HG03045 (cell line): ENCODE measurements around the gene NPC1.
A peak's percentile ranks its signal among the peaks of the same experiment; 100 is the strongest.

Source experiments
- ATAC-seq: cut with Tn5 transposase; IDR thresholded peaks from one replicate; pipeline ENCODE4 v1.9.1; 2021; ENCODE audit warnings: mild to moderate bottlenecking, moderate library complexity; ENCODE audit not compliant: unreplicated experiment

Gene NPC1

DNA sequence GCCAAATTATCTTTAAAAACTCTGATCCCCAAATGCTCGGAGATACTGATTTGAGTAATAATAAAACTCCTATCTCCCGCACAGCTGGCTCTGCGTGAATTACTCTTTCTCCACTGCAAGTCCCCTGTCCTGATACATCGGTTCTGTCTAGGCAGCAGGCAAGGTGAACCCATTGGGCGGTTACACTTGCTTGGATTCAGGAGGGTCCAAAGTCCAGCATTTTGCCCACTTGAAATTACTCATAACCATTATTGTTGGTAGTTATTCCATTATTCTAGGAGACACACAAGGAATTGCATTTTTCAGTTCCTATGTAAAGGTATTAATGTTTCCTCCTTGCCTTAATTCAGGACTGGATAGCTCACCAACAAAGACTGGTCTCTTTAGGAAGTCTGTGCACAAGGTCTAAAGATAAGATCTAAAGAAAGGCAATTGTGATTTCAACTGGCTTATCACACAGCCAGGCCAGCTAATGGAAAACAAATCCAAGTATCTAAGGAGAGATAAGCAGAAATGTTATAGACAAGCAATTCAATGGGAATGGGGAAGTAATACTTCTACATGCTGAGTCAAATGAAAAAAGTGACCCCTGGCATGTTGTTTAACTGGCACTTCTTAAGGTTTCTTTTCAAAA, 23.2 kb upstream of the NPC1 start:
- no peak for ATAC-seq

DNA sequence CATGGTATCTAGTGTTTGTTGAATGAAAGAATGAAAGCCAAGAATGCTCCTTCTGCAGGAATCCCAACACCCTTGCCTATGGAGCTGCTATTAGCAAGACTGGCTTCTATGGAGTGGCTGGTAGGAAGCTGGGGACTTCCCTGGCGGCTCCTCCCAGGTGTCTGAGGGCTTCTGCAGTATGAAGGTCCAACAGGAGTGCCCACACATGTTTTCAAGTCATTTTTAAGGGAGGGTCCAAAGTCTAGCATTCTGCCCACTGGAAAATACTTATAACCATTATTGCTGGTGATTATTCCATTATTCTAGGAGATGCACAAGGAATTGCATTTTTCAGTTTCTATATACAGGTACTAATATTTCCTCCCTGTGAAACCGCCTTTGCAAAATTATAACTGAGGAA, 21.9 kb upstream of the NPC1 start:
- no peak for ATAC-seq

DNA sequence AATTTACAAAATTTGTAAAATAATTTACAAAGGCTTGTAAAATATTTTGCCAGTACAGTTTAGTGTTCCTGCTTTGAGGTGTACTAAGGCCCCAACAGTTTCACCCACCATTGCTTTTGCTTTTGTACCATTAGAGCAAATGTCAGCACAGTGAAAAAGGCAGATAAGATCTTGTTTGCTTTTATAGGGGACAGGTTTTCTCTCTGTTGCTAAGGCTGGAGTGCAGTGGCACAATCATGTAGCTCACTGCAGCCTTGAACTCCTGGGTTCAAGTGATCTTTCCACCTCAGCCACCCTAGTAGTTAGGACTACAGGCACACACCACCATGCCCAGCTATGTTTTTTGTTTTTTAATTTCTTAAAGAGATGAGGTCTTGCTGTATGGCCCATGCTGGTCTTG, 19.6 kb upstream of the NPC1 start:
- ATAC-seq = no peak

DNA sequence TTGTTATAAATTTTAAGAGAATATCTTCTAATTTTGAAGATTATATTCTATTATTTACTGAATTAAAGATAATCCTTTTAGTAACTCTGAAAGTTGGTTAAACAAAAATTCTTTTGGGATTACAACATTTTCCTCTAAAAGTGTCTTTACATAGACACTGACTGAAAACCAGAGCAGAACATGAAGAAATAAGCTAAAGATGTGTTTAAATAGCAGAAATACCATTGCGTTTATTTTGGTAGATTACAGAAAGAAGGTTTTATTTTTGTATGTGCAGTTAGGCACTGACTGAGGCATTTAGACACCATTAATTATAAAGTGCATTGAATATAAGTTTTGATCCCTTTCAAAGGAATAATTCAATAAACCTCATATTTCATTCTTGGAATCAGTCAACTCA, 13.5 kb upstream of the NPC1 start:
- no peak for ATAC-seq

DNA sequence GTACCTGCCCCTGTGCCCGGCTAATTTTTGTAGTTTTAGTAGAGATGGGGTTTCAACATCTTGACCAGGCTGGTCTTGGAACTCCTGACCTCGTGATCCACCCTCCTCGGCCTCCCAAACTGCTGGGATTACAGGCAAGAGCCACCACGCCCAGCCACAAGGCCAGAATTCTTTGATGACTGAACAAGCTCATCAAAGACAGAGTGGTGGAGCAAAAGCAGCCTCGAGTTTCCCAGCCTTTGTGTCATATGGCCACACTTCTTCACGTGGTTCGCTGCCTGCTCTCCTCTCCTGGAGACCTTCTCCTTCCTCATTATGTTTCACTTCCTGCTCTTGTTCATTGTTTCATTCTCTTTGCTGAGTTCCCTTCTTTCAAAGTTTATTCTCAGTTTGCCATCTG, 9.9 kb upstream of the NPC1 start:
- ATAC-seq = no peak

DNA sequence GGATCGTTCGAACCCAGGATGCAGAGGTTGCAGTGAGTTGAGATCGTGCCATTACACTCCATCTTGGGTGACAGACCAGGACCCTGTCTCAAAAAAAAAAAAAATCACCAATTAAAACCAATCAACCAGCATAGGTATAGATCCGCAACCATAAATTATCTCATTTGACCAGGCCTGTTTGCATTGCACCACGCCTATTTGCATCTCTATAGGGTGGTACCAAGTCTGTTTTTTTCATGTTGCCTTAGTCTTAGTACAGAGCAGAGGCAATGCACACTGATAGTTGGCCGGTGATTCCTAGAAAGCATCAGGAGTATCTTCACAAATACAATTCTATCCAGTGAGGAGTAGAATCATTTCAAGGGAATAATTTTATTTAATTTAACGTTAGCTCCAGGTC, 9.3 kb upstream of the NPC1 start:
- no peak for ATAC-seq

DNA sequence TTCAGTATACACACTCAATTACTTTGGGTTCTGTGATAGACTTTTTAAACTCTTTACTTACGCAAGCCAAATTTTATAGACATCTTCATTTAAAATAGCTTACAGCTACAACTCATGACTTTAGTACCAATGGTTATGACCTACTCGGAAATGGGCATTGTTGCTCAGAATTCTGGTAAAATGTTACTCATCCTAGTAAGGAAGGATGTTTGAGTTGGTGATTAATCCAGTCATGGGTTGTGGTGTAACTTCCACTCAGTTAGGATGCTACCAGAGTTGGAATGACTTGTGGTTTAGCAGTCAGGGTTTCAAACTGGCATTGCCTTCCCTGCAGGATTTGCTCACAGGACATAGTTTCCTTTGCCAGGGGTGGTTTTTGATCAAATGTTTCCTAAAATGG, 7.4 kb upstream of the NPC1 start:
- no peak for ATAC-seq

DNA sequence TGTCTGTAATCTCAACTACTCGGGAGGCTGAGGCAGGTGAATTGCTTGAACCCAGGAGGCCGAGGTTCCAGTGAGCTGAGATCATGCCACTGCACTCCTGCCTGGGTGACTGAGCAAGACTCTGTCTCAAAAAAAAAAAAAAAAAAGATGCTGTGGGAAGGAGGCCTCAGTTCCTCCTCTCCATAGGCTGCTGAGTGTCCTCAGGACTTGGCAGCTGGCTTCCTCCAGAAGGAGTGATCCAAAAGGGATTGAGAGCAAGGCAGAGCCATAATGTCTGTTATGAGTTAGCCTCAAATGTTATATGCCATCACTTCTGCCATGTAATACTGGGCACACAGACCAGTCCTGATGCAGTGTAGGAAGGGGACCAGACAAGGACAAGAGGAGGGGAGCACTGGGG, 6.6 kb upstream of the NPC1 start:
- no peak for ATAC-seq

DNA sequence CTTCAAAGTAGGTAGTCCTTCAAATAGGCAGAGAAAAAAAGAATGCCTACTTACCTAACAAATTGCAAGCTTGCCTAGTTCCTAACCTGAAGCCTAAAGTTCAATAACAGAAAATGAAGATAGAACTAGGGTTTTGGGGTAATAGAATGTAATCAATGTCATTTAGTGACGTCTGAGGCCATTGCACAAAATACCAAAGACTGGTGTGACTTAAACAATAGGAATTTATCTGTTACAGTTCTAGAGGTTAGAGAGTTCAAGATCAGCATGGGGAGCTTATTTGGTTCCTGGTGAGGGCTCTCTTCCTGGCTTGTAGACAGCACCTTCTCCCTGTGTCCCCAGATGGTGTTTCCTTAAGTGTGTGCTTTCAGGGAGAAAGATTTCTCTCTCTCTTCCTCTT, 4.7 kb upstream of the NPC1 start:
- ATAC-seq = no peak

DNA sequence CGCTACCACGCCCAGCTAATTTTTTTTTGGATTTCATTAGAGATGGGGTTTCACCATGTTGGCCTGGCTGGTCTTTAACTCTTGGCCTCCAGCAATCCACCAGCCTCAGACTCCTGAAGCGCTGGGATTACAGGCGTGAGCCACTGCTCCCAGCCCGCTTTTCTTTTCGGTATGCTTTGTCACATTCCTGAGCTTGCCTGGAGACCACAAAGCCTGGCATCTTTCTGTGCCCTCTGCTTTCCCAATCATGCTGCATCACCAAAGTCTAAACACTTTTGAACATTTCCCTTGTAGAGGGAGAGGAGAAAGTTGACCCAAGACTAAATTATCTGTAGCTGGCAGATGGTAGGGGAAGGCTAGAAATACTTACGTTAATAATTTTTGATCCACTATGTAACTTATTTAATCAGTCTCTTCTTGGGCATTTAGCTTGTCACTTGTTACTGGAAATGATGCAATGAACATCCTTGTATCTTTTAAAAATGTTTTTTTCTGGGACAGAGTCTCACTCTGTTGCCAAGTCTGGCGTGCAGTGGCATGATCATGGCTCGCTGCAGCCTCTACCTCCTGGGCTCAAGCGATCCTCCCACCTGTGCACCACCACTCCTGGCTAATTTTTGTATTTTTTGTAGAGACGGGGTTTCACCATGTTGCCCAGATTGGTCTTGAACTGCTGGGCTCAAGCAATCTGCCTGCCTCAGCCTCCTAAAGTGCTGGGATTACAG, 2.7 kb upstream of the NPC1 start:
- ATAC-seq = no peak

DNA sequence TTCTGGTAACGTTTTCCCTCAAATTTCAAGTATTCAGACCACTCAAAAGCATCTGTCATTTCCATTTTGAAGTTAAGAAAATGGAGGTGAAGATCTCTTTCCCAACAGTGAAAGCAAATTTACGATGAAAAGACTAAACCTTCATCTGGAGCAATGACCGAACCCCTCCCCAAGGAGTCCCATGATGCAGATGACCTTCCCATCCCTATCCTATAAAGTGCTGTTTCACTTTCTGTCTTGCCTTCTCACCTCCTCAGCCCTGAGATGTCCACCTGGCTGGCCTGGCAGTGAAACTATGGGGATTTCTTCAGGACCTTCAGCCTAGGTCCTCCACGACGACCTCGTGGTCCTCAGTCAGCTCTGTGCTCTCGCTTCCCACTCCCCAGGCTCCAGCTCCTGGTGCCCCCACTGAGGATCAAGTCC, 925 bp upstream of the NPC1 start:
- ATAC-seq = no peak

DNA sequence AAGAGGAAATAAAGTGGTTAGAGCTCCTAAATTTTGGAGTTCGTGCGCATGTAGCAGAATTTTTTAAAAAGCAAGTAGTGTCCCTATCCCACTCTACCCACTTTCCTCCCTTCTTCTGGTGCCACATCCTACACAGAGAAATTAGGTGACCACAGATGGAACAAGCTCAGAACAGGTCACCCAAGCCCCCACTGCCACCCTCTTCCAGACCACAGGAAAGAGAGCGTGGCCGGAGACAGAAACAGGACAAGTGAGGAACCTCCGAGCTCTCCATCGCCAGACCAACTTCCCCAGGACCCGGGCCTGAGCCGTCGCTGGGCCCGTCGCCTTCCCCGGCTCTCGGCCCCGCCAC, 433 bp downstream of the NPC1 start:
- ATAC-seq = peak; percentile 27

DNA sequence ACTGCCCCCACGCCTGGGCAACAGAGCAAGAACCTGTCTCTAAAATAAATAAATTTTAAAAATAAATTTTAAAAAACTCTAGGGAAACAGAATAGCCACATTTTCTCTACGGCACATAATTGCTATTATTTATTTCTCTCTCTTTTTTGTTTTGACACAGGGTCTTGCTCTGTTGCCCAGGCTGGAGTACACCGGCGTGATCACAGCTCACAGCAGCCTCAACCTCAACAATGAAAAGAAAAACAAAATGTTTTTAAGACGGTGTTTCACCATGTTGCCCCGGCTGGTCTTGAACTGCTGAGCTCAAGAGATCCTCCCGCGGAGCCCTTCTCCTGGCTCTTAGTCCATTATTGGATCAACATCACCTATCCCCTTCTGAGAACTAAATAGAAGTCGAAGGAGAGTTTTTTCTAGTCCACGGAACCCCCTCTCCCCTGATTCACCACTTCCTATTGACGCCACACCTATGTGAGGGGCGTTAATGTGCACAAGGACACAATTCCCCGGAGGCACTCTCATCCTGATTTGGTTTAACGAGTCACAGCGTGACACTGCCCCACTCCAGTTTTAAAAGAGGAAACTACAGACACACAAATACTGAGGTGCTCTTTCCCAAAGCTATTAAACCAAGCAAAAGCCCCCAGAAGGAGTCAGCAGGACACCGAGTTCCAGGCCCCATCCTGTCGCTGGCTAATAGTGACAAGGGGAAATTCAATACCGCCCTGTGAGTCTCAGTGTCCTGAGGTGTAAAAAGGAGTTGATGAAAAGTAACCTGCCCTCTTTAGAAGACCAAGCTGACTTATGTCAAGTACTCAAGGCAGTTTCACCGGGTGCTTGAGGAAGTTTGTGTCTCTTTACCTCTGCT, 1.1 kb downstream of the NPC1 start:
- ATAC-seq = no peak

DNA sequence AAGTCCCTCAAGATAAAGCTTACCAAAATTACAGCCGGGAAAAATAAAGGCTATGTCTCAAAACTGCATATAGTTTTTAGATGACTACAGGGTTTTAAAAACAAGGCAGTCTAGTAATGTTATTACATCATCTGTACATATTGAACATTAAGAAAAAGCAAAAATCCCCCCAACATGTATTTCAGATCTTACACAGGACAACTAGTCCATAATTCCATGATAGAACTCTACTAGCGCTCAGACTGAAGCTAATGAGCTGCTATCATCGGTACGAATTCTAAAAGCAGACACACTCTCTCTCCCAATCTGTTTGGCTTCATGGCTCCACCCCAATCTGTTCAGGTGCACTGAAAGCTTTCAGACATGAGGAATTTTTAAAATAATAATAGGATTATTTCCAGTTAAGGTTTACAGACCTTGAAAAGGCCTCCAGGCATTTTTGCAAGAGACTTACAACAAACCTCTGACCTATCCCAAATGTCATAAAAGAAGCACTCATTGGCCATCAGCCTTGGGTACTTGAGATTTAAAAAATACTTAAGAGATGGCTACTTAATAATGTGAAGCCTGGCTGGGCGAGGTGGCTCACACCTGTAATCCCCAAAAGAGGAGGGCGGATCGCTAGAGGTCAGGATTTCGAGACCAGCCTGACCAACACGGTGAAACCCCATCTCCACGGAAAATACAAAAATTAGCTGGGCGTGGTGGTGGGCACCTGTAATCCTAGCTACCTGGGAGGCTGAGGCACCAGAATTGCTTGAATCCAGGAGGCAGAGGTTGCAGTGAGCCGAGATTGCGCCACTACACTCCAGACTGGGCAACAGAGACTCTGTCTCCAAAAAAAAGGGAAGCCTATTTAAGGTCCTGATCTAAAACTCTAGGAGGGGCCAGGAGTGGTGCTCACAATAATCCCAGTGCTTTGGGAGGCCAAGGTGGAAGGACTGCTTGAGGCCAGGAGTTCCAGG, 2.0 kb downstream of the NPC1 start:
- ATAC-seq = no peak

DNA sequence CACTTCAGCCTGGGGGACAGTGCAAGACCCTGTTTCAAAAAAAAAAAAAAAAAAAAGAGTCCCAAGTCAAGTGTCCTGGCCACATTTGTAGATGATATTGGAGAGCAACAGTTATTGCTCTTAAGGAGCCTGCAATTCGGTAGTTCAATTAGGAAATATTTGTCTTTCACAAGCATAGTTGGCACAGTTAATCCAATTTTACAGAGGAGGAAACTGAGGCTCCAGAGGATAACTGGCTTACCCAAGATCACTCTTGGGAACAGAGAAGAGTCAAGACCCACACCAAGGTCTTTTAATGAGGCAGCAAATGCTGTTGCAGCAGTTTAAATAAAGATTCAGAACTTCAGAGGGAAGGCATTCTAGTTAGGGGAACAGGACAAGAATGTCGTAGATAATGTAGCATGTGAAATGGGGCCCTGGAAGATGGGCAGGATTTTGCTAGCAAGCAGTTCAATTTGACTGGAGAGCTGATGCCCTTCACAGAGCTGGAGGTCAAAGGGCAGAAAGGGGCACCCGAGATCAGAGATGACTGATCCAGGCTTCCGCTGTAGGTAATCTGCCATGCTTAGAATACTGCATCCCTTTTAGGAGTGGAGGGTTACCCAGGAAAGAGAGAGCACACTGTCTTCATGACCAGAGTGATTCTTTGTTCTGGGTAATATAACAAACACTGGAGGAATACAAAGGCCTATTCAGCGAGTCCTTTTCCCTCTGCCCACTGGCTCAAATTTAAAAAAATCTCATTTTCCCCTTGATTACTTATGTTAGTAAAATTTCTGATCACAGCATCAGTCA, 3.0 kb downstream of the NPC1 start:
- no peak for ATAC-seq

DNA sequence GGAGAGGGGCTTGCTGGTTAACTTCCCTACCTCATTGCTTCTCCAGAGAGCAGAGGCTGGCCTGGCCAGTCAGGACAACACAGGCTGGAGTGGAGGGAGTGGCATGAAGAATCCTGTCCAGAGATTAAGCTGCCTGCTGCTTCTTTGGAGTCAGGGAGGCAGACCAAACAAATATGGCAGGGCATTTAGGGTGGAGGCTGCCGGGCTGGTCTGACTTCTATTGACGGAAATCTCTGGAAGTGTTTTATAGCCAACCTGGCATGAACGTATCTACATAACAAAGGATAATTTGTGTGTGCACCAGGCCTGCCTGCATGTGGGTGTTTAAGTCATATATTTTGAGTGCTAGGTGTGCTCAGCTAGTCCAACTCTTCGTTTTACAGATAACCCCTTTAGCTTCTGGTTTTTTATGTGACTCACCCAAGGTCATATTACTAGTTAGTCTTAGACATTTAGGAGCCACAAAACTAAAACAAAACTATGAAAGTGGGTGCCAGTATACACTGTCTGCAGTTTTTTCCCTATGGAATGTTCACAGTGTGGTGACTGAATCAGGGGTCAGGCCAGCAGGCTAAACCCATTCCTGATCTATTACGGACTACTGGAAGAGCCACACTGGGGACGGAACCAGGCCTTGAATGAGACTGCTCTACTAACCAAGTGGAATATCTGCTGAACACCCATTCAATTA, 5.5 kb downstream of the NPC1 start:
- ATAC-seq = no peak

DNA sequence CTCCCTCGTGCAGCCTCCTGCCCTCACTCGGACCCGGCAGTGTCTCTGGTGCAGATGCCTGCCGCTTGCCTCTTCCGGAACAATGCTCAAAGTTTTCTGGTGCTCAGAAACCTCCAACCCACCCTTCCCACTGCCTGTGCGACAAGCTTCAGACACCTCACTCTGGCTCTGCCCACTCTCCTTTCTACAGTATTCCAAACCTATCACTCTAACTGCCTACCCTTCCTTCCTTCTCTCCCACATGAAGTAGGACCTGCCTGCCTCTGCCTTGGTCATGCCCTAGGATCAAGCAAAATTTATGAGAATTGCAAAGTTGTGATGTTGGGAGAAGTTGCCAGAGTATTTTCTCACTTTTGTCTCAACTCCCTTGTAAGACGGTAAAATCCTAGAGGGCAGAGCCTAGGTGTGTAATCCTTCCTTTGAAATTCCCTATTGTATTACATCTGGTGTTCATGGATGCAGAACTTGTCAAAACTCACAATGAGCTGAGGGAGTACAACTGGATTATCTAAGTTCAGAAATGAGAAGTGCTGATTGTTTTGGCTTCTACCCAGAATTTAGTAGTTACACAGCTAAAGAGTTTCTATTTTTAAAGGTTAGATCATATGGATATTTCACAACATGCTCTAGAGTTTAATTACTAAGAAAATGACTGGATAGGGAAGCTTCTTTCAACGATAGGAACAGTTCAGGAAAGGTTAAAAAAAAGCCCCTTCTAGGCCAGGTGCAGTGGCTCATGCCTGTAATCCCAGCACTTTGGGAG, 7.2 kb downstream of the NPC1 start:
- no peak for ATAC-seq

DNA sequence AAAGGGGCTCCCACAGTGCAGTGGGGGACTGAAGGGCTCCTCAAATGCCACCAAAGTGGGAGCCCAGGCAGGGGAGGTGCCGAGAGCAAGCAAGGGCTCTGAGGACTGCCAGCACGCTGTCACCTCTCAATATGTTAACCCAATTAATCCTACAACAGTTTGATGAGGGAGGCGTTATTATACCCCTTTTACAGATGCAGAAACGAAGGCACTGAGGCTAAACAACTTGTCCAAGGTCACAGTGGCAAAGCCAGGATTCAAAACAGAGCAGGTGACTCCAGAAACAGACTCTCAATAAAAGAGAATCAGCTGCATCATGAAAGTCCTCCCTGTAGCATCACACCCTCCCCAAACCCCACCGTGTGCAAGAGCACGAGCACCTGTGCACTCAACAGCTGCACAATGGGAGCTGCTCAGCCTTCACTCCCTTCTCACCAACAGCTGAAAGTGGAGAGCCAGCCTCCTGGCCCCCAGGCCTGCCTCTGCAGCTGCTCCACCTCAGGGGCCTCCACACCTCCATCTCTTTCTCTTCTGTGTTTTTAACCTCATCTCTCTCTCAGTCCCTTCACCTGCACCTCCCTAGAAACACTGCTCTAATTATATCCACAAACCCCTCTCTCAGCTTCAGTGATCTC, 8.1 kb downstream of the NPC1 start:
- ATAC-seq = no peak
